Kidney (tissue), 14 donors: ENCODE results near the gene CEP164. TPM values are rescaled to one million over a fixed set of nuclear protein-coding genes. Genes with fewer than 3 reads are reported as not detected.

ENCODE experiments used
- DNase-seq, 5 donors: peaks; one replicate each; pipeline ENCODE4 v3.0.0-alpha.2; 2013 to 2020
- FAIRE-seq: peaks from 2 replicates; lab custom pipeline; 2012; peaks lifted over from hg19 to GRCh38; lab: Jason Lieb, UNC
- H3K27ac ChIP-seq, 2 donors: one replicate each; pipeline ENCODE4 v1.7.0; 2013; ENCODE audit warnings: low read depth in 2 of 2, low read length in 2 of 2, inconsistent platforms in 1 of 2
- H3K27me3 ChIP-seq: one replicate; pipeline ENCODE4 v1.7.1; 2013; ENCODE audit warnings: low read length, inconsistent platforms; ENCODE audit not compliant: control insufficient read depth, insufficient read depth
- H3K36me3 ChIP-seq, 3 donors: one replicate each; pipeline versions ENCODE4 v1.7.0 to v1.7.1; 2013; ENCODE audit warnings: low read length in 3 of 3, control low read depth in 1 of 3, inconsistent platforms in 1 of 3; ENCODE audit not compliant: insufficient read depth in 3 of 3, control insufficient read depth in 2 of 3
- H3K4me1 ChIP-seq, 3 donors: one replicate each; pipeline versions ENCODE4 v1.7.0 to v1.7.1; 2013; ENCODE audit warnings: low read length in 3 of 3, inconsistent platforms in 1 of 3, low read depth in 1 of 3; ENCODE audit not compliant: control insufficient read depth in 2 of 3, insufficient read depth in 2 of 3
- H3K4me3 ChIP-seq, 3 donors: one replicate each; pipeline versions ENCODE4 v1.7.0 to v1.8.1; 2013; ENCODE audit warnings: low read length in 3 of 3, control low read depth in 1 of 3, inconsistent platforms in 1 of 3
- H3K9ac ChIP-seq, 3 donors: one replicate each; pipeline versions ENCODE4 v1.7.0 to v1.7.1; 2013; ENCODE audit warnings: low read length in 3 of 3, control low read depth in 1 of 3, inconsistent platforms in 1 of 3
- H3K9me3 ChIP-seq, 3 donors: one replicate each; pipeline versions ENCODE4 v1.7.0 to v1.7.1; 2013; ENCODE audit warnings: low read length in 3 of 3, control low read depth in 1 of 3, inconsistent platforms in 1 of 3; ENCODE audit not compliant: control insufficient read depth in 2 of 3, insufficient read depth in 1 of 3
- intact Hi-C: fragments of 100-400 bp; cut with DNase I; formaldehyde crosslinking; loops from one replicate; pipeline ENCODE4 v1.11.1; 2022
- polyA plus RNA-seq: library from polyadenylated mRNA; stranded (reverse); fragments of 350-450 nt; fragmentation: Illumina TruSeq; extraction: RNeasy Lipid Tissue Mini Kit (QIAGEN cat#74804); gene quantifications from one replicate; pipeline ENCODE4 v1.2.3, GENCODE V29; 2014; ENCODE audit warnings: low read depth, low replicate concordance; ENCODE audit not compliant: insufficient read depth
- total RNA-seq: library from RNA; stranded (reverse); fragmentation: NEBNext Ultra II Directional; extraction: Animal tissue kit (Norgen Biotek cat#: 25700); gene quantifications from one replicate; pipeline ENCODE4 v1.2.1, GENCODE V29; 2021
- TF ChIP-seq, protein P1 (sequence below): IDR thresholded peaks from 3 replicates; pipeline ENCODE4 v1.5.1; 2012; ENCODE audit warnings: mild to moderate bottlenecking, moderate library complexity, borderline replicate concordance; ENCODE audit not compliant: insufficient read depth; ENCODE audit errors: extremely low read depth
- donor health status: control.
- donor health status: control.
- donor health status: control.
- donor health status: control.
- donor health status: control.
- donor health status: DM: yes; HTN: yes; CAD: no.
- donor health status: Normal renal cell carcinoma (clear cell type).

CEP164 gene
- total and polyA plus RNA-seq, 2 donors from 2014 or later, result 7.9 to 30.7 TPM

DNA sequence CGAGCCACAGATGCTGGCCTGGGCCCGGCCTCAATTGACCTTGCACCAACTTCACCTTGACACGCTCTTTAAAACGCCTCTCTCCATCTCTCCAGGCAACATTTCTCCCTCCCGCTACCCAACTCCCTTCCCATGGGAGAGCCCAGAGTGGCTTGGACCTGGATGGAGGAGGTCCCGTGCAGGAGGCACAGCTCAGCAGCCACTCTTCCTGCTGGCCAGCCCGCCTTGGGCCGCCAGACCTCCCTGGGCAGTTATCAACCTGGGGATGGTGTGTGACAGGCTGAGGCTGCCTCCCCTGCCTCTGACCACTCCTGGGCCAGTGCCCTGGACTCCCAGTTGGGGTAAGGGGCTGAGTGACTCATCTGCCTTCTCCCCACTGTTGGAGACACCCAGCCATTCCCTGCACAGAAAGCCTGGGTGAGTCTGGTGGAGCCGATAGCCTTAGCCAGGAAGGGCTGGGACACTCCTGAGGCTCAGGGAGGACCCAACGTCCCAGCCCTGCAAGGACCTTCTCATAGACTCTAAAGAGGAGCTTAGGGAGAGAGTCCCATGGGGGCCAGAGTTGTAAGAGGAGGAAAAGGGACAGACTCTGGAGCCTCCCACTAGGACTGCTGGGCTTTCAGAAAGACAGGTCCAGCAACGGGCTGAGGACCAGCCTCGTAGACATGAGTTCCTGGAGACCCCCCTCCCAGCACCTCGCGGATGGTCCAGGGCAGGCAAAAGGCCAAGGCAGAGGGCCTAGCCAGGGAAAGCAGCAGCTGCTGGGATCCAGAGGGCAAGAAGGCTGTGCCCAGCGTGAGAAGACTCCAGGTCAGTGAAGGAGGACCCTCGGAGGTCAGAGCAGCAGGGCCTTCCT, 131.7 kb downstream of the CEP164 start:
- no peak for FAIRE-seq

DNA sequence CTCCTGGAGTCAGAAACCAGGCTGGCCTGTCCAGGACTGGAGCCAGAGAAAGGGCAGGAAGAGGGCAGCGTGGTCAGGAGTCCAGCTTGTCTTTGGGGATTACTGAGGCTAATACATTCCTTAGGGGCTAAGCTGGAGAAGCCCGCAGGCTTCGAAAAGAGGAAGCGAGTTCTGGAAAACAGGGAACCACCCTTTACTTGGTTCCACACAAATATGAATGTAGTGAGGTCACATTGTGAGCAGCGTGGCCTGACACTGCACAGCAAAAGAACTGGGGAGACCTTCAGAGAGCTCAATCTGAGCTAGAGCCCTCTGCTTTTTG, 132.3 kb downstream of the CEP164 start:
- H3K36me3 ChIP-seq, result peaks cover 0 to 2% (median 0%) of the 10 kb centered on the region in 3 donors
- intact Hi-C loops, result no loop called here
- peaks cover 0 to 2% (median 0%) of the 10 kb centered on the region in 3 donors for H3K9me3 ChIP-seq
- no peak overlapping the region for H3K9ac ChIP-seq
- FAIRE-seq, result no peak
- no peak overlapping the region for H3K4me3 ChIP-seq
- no peaks in the 10 kb centered on the region for H3K27me3 ChIP-seq
- no peak overlapping the region for H3K27ac ChIP-seq
- no peaks in the 10 kb centered on the region for H3K4me1 ChIP-seq
- DNase-seq, result no peak
- TF ChIP-seq, protein P1, sequence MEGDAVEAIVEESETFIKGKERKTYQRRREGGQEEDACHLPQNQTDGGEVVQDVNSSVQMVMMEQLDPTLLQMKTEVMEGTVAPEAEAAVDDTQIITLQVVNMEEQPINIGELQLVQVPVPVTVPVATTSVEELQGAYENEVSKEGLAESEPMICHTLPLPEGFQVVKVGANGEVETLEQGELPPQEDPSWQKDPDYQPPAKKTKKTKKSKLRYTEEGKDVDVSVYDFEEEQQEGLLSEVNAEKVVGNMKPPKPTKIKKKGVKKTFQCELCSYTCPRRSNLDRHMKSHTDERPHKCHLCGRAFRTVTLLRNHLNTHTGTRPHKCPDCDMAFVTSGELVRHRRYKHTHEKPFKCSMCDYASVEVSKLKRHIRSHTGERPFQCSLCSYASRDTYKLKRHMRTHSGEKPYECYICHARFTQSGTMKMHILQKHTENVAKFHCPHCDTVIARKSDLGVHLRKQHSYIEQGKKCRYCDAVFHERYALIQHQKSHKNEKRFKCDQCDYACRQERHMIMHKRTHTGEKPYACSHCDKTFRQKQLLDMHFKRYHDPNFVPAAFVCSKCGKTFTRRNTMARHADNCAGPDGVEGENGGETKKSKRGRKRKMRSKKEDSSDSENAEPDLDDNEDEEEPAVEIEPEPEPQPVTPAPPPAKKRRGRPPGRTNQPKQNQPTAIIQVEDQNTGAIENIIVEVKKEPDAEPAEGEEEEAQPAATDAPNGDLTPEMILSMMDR, result no peak

More for the DNA sequence above, 131.7 kb downstream of the CEP164 start:
- Histone ChIP-seq H3K27me3 (no peaks in the 10 kb centered on the region), H3K4me3 (no peak overlapping the region), H3K27ac (no peak overlapping the region), H3K9ac (no peak overlapping the region), H3K9me3 (peaks cover 0 to 6% (median 0%) of the 10 kb centered on the region in 3 donors), H3K4me1 (no peaks in the 10 kb centered on the region), H3K36me3 (no peaks in the 10 kb centered on the region)
- no peak for DNase-seq
- TF ChIP-seq, protein P1, result no peak
- intact Hi-C loops, result no loop called here

DNA sequence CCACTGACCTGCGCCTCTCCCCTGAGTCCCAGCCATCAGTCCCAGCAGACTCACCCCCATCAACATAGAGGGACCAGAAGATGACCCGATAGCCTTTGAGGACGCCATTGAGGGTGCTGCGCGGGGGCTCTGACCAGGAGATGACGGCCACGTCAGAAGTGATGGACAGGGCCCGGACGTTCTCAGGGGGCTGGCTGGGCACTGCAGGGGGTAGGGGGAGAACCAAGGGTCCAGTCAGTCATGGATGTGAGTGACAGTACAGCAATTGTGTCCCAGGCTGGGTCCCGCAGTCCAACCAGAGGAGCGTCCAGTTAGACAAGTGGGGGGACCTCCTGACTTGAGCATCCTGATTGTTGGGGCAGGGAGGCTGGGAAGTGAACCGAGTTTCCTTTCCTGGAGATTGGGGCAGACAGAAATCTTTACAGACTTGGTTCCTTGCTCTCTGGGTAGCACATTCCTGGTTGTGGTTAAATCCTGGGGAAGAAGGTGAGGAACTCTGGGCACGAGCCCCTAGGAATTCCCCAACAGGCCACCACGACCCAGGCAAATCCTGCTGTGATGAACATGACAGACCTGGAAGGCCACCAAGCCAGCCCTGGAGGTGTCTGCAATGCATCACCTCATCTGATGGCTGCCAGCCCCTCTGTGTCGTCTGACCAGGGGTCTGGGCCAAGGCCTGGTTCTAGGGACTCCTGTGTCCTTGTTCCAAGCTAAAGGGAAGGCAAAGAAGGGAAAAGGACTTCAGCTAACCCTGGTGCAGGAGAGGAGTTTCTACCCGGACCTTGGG, 133.9 kb downstream of the CEP164 start:
- intact Hi-C loops, result no loop called here
- H3K36me3 ChIP-seq, result peaks cover 0 to 2% (median 0%) of the 10 kb centered on the region in 3 donors
- H3K4me1 ChIP-seq, result no peaks in the 10 kb centered on the region
- DNase-seq, result no peak
- H3K27me3 ChIP-seq, result no peaks in the 10 kb centered on the region
- no peak for FAIRE-seq
- no peak overlapping the region for H3K27ac ChIP-seq
- TF ChIP-seq, protein P1, result no peak
- no peak overlapping the region for H3K9ac ChIP-seq
- no peaks in the 10 kb centered on the region for H3K9me3 ChIP-seq
- H3K4me3 ChIP-seq, result no peak overlapping the region
